ENCODE data around the gene CLIP4.

DNA sequence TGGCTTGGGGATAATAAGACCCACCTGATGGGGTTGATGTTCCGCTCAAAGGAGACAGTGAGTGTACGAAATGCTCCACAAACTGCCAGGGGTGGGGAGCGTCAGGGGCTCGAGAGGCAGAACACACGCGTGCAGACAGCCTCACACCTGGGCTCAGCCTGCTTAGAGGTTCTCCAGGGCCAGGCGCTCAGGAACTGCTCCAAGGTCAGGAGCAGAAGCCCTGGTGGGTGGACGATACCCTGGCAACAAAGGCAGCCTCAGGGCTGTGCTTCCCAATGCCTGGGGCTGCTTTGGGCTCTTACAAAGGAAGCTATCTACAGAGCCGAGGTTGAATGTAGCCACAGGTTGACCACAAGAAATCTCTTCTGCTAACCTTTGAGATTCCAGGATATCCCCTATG is 114.4 kb downstream of the CLIP4 start:
- TF ChIP-seq, protein P1, sequence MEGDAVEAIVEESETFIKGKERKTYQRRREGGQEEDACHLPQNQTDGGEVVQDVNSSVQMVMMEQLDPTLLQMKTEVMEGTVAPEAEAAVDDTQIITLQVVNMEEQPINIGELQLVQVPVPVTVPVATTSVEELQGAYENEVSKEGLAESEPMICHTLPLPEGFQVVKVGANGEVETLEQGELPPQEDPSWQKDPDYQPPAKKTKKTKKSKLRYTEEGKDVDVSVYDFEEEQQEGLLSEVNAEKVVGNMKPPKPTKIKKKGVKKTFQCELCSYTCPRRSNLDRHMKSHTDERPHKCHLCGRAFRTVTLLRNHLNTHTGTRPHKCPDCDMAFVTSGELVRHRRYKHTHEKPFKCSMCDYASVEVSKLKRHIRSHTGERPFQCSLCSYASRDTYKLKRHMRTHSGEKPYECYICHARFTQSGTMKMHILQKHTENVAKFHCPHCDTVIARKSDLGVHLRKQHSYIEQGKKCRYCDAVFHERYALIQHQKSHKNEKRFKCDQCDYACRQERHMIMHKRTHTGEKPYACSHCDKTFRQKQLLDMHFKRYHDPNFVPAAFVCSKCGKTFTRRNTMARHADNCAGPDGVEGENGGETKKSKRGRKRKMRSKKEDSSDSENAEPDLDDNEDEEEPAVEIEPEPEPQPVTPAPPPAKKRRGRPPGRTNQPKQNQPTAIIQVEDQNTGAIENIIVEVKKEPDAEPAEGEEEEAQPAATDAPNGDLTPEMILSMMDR (conservative IDR thresholded peaks at IDR 0.05 in 1 of 2, IDR thresholded peaks at IDR 0.05 in 1 of 2; ENCODE audit: extremely low read depth in 1 of 2, insufficient read depth in 1 of 2, low read depth in 1 of 2, low read length in 2 of 2) = no peak
- TF ChIP-seq EZH2 (IDR thresholded peaks at IDR 0.05; ENCODE audit: borderline replicate concordance, low read length) = no peak
